HEK293 (cell line): ENCODE results near the gene PALM3.

Source experiments
- ELK4 ChIP-seq: IDR thresholded peaks from 2 replicates; pipeline ENCODE4 v1.6.1; 2011; ENCODE audit warnings: mild to moderate bottlenecking, low read depth, low read length, borderline replicate concordance
- KLF7 ChIP-seq: fragments of 450-650 bp; formaldehyde crosslinking; IDR thresholded peaks from 2 replicates; pipeline ENCODE4 v1.5.1; 2016; ENCODE audit warnings: missing biosample characterization, missing genetic modification characterization, borderline replicate concordance
- SETDB1 ChIP-seq: IDR thresholded peaks from one replicate; pipeline ENCODE4 v1.6.1; 2017; ENCODE audit warnings: mild to moderate bottlenecking, low read length, moderate library complexity, mixed read lengths; ENCODE audit not compliant: insufficient read length
- TRIM28 ChIP-seq: IDR thresholded peaks from 2 replicates; pipeline ENCODE4 v1.6.1; 2011; ENCODE audit warnings: low read length, control low read depth, borderline replicate concordance
- ZBTB11 ChIP-seq: fragments of 450-650 bp; formaldehyde crosslinking; conservative IDR thresholded peaks from 2 replicates; pipeline ENCODE4 v1.5.1; 2016; ENCODE audit warnings: low read depth, missing biosample characterization, missing genetic modification characterization
- ZBTB20 ChIP-seq: fragments of 450-650 bp; formaldehyde crosslinking; IDR thresholded peaks from 2 replicates; pipeline ENCODE4 v1.5.1; 2016; ENCODE audit warnings: missing biosample characterization, missing genetic modification characterization
- ZBTB7A ChIP-seq: fragments of 450-650 bp; formaldehyde crosslinking; IDR thresholded peaks from 2 replicates; pipeline ENCODE4 v1.5.1; 2016; ENCODE audit warnings: low read depth, missing biosample characterization, missing genetic modification characterization
- ZFP37 ChIP-seq: fragments of 450-650 bp; formaldehyde crosslinking; IDR thresholded peaks from 2 replicates; pipeline ENCODE4 v1.5.1; 2016; ENCODE audit warnings: missing biosample characterization, missing genetic modification characterization
- ZFP41 ChIP-seq: fragments of 450-650 bp; formaldehyde crosslinking; IDR thresholded peaks from 2 replicates; pipeline ENCODE4 v1.5.1; 2016; ENCODE audit warnings: missing biosample characterization, missing genetic modification characterization, borderline replicate concordance
- ZNF133 ChIP-seq: fragments of 450-650 bp; formaldehyde crosslinking; IDR thresholded peaks from 2 replicates; pipeline ENCODE4 v1.5.1; 2016; ENCODE audit warnings: missing biosample characterization, missing genetic modification characterization
- ZNF19 ChIP-seq: fragments of 450-650 bp; formaldehyde crosslinking; IDR thresholded peaks from 2 replicates; pipeline ENCODE4; 2016; ENCODE audit warnings: missing biosample characterization, missing genetic modification characterization, low read depth
- ZNF211 ChIP-seq: fragments of 450-650 bp; formaldehyde crosslinking; IDR thresholded peaks from 2 replicates; pipeline ENCODE4 v1.5.1; 2016; ENCODE audit warnings: low read depth, missing biosample characterization, missing genetic modification characterization
- ZNF223 ChIP-seq: fragments of 450-650 bp; formaldehyde crosslinking; IDR thresholded peaks from 2 replicates; pipeline ENCODE4 v1.5.1; 2016; ENCODE audit warnings: missing biosample characterization, missing genetic modification characterization
- ZNF26 ChIP-seq: fragments of 450-650 bp; formaldehyde crosslinking; IDR thresholded peaks from 2 replicates; pipeline ENCODE4 v1.5.1; 2016; ENCODE audit warnings: missing biosample characterization, missing genetic modification characterization
- ZNF280D ChIP-seq: fragments of 450-650 bp; formaldehyde crosslinking; IDR thresholded peaks from 2 replicates; pipeline ENCODE4 v1.5.1; 2016; ENCODE audit warnings: missing biosample characterization, missing genetic modification characterization
- ZNF292 ChIP-seq: fragments of 450-650 bp; formaldehyde crosslinking; IDR thresholded peaks from 2 replicates; pipeline ENCODE4 v1.5.1; 2016; ENCODE audit warnings: low read depth, missing biosample characterization, missing genetic modification characterization, borderline replicate concordance
- ZNF366 ChIP-seq: fragments of 450-650 bp; formaldehyde crosslinking; conservative IDR thresholded peaks from 2 replicates; pipeline ENCODE4 v1.5.1; 2016; ENCODE audit warnings: missing biosample characterization, missing genetic modification characterization
- ZNF48 ChIP-seq: fragments of 450-650 bp; formaldehyde crosslinking; IDR thresholded peaks from 2 replicates; pipeline ENCODE4 v1.5.1; 2016; ENCODE audit warnings: missing biosample characterization, missing genetic modification characterization
- ZNF488 ChIP-seq: fragments of 450-650 bp; formaldehyde crosslinking; IDR thresholded peaks from 2 replicates; pipeline ENCODE4 v1.5.1; 2016; ENCODE audit warnings: missing biosample characterization, missing genetic modification characterization
- ZNF510 ChIP-seq: fragments of 450-650 bp; formaldehyde crosslinking; IDR thresholded peaks from 2 replicates; pipeline ENCODE4 v1.5.1; 2018; ENCODE audit warnings: mild to moderate bottlenecking, missing genetic modification characterization, missing biosample characterization; ENCODE audit not compliant: insufficient replicate concordance
- ZNF544 ChIP-seq: fragments of 450-650 bp; formaldehyde crosslinking; IDR thresholded peaks from 2 replicates; pipeline ENCODE4 v1.5.0; 2017; ENCODE audit warnings: missing biosample characterization, missing genetic modification characterization
- ZNF555 ChIP-seq: fragments of 450-650 bp; formaldehyde crosslinking; conservative IDR thresholded peaks from 2 replicates; pipeline ENCODE4 v1.5.1; 2017; ENCODE audit warnings: missing biosample characterization, mild to moderate bottlenecking, missing genetic modification characterization, inconsistent platforms
- ZNF560 ChIP-seq: fragments of 450-650 bp; formaldehyde crosslinking; IDR thresholded peaks from 2 replicates; pipeline ENCODE4 v1.5.1; 2017; ENCODE audit warnings: missing biosample characterization, missing genetic modification characterization, borderline replicate concordance
- ZNF580 ChIP-seq: fragments of 450-650 bp; formaldehyde crosslinking; IDR thresholded peaks from 2 replicates; pipeline ENCODE4 v1.5.1; 2016; ENCODE audit warnings: missing biosample characterization, missing genetic modification characterization
- ZNF645 ChIP-seq: fragments of 450-650 bp; formaldehyde crosslinking; IDR thresholded peaks from 2 replicates; pipeline ENCODE4; 2016; ENCODE audit warnings: missing biosample characterization, missing genetic modification characterization
- ZNF785 ChIP-seq: fragments of 450-650 bp; formaldehyde crosslinking; IDR thresholded peaks from 2 replicates; pipeline ENCODE4 v1.5.1; 2016; ENCODE audit warnings: missing biosample characterization, missing genetic modification characterization
- ZNF830 ChIP-seq: fragments of 450-650 bp; IDR thresholded peaks from 2 replicates; pipeline ENCODE4 v1.5.0; 2018; ENCODE audit warnings: missing biosample characterization, missing genetic modification characterization, low read depth, mild to moderate bottlenecking, moderate library complexity

Gene PALM3

GRCh38 chr19:14058182-14059092 is 3.4 kb downstream of the PALM3 start (continued):
- TF ChIP-seq ZNF280D (tag by site-specific recombination) = no peak
- TF ChIP-seq ZNF785 (tag by site-specific recombination) = no peak
- TF ChIP-seq ZNF19 (tag by site-specific recombination) = no peak
- no peak for TF ChIP-seq ZNF580 (tag by site-specific recombination)
- 0 out of 2 replicates have a peak, but pooled peaks have one; percentile 49 for TF ChIP-seq ZNF223 (tag by site-specific recombination)
- no peak for TF ChIP-seq ZNF555 (tag by site-specific recombination)
- no peak for TF ChIP-seq ZFP37 (tag by site-specific recombination)
- TF ChIP-seq TRIM28 = no peak
- no peak for TF ChIP-seq SETDB1
- no peak for TF ChIP-seq ZNF830 (tag by site-specific recombination)
- TF ChIP-seq ZNF488 (tag by site-specific recombination) = no peak
- no peak for TF ChIP-seq ZNF211 (tag by site-specific recombination)
- no peak for TF ChIP-seq ZBTB20
- TF ChIP-seq ZNF544 (tag by site-specific recombination) = no peak
- TF ChIP-seq ZNF26 (tag by site-specific recombination) = no peak
- TF ChIP-seq ZNF510 (tag by site-specific recombination) = no peak
- no peak for TF ChIP-seq KLF7 (tag by site-specific recombination)
- no peak for TF ChIP-seq ZNF48
- no peak for TF ChIP-seq ZNF292 (tag by site-specific recombination)
- 0 out of 2 replicates have a peak, but pooled peaks have one; percentile 30 for TF ChIP-seq ZNF645
- TF ChIP-seq ZNF133 (tag by site-specific recombination) = peak; percentile 7; the same call in 1 of the 2 replicates
- TF ChIP-seq ZNF560 (tag by site-specific recombination) = no peak
- TF ChIP-seq ZBTB7A (tag by site-specific recombination) = 0 out of 2 replicates have a peak, but pooled peaks have one; percentile 18
- TF ChIP-seq ZFP41 (tag by site-specific recombination) = no peak
- TF ChIP-seq ELK4 = no peak
- no peak for TF ChIP-seq ZBTB11 (tag by site-specific recombination)
- TF ChIP-seq ZNF366 (tag by site-specific recombination) = peak; percentile 43
